Central memory CD8-positive, alpha-beta T cell (primary cell): ENCODE data around the gene KIAA1671.

ENCODE experiments used
- ATAC-seq: fragments of 150-1000 bp; cut with Tn5 transposase; replicated peaks from 2 replicates; pipeline ENCODE4 v1.10.0; 2022; ENCODE audit warnings: mild to moderate bottlenecking, moderate FRiP score, moderate number of reproducible peaks; ENCODE audit not compliant: poor library complexity, severe bottlenecking; ENCODE audit errors: extremely low read depth
- DNase-seq, 2 donors: peaks; one replicate each; pipeline ENCODE4 v3.0.0; 2021; ENCODE audit warnings: low spot score in 2 of 2
- H3K27ac Mint-ChIP-seq: one replicate; pipeline ENCODE4 v1.8.0; 2022; ENCODE audit warnings: low read depth, mild to moderate bottlenecking, moderate library complexity, mixed read lengths
- H3K27me3 Mint-ChIP-seq: one replicate; pipeline ENCODE4 v1.8.0; 2022; ENCODE audit warnings: mixed read lengths
- H3K36me3 Mint-ChIP-seq: one replicate; pipeline ENCODE4 v1.8.0; 2022; ENCODE audit warnings: mild to moderate bottlenecking, moderate library complexity, mixed read lengths; ENCODE audit not compliant: insufficient read depth
- H3K4me1 Mint-ChIP-seq: one replicate; pipeline ENCODE4 v1.8.0; 2022; ENCODE audit warnings: mixed read lengths
- H3K4me3 Mint-ChIP-seq: one replicate; pipeline ENCODE4 v1.8.0; 2022; ENCODE audit warnings: mild to moderate bottlenecking, moderate library complexity, mixed read lengths
- H3K9me3 Mint-ChIP-seq: one replicate; pipeline ENCODE4 v1.8.0; 2022; ENCODE audit warnings: mixed read lengths

Gene KIAA1671

GRCh38 chr22:25077964-25078363 lies 125.4 kb downstream of the KIAA1671 start:
- Mint-ChIP-seq H3K4me3 (peak overlapping the region; percentile 32), H3K4me1 (peaks cover 75% of the 10 kb centered on the region)

GRCh38 chr22:25078591-25078990 lies 126.1 kb downstream of the KIAA1671 start:
- no peak for DNase-seq
- no peak overlapping the region for H3K27ac Mint-ChIP-seq
- no peaks in the 10 kb centered on the region for H3K9me3 Mint-ChIP-seq
- ATAC-seq = no peak
- H3K27me3 Mint-ChIP-seq = no peaks in the 10 kb centered on the region
- H3K4me1 Mint-ChIP-seq = peaks cover 74% of the 10 kb centered on the region
- peaks cover 6% of the 10 kb centered on the region for H3K36me3 Mint-ChIP-seq
- no peak overlapping the region for H3K4me3 Mint-ChIP-seq

More at GRCh38 chr22:25077964-25078363, 125.4 kb downstream of the KIAA1671 start:
- Mint-ChIP-seq H3K27ac (peak overlapping the region; percentile 96), H3K36me3 (peaks cover 9% of the 10 kb centered on the region), H3K9me3 (no peaks in the 10 kb centered on the region), H3K27me3 (no peaks in the 10 kb centered on the region)
- no peak for DNase-seq
- ATAC-seq = no peak

GRCh38 chr22:25080855-25081254 lies 128.3 kb downstream of the KIAA1671 start:
- DNase-seq (no peak), ATAC-seq (no peak)
- Mint-ChIP-seq H3K27me3 (no peaks in the 10 kb centered on the region), H3K9me3 (no peaks in the 10 kb centered on the region), H3K27ac (no peak overlapping the region), H3K4me3 (no peak overlapping the region), H3K4me1 (peaks cover 62% of the 10 kb centered on the region), H3K36me3 (peaks cover 6% of the 10 kb centered on the region)

GRCh38 chr22:25081409-25081824 lies 128.9 kb downstream of the KIAA1671 start:
- no peaks in the 10 kb centered on the region for H3K9me3 Mint-ChIP-seq

GRCh38 chr22:25082096-25082495 lies 129.6 kb downstream of the KIAA1671 start:
- no peak overlapping the region for H3K27ac Mint-ChIP-seq
- no peak overlapping the region for H3K4me3 Mint-ChIP-seq
- peaks cover 57% of the 10 kb centered on the region for H3K4me1 Mint-ChIP-seq
- no peaks in the 10 kb centered on the region for H3K9me3 Mint-ChIP-seq
- H3K36me3 Mint-ChIP-seq = peaks cover 3% of the 10 kb centered on the region
- no peak for DNase-seq
- H3K27me3 Mint-ChIP-seq = no peaks in the 10 kb centered on the region
- no peak for ATAC-seq

More at GRCh38 chr22:25081409-25081824, 128.9 kb downstream of the KIAA1671 start:
- Mint-ChIP-seq H3K27ac (peak overlapping the region; percentile 81), H3K27me3 (no peaks in the 10 kb centered on the region), H3K36me3 (peaks cover 6% of the 10 kb centered on the region), H3K4me1 (peaks cover 62% of the 10 kb centered on the region), H3K4me3 (peak overlapping the region; percentile 8)
- ATAC-seq = peak; percentile 53
- peak; percentile 29 to 36 for DNase-seq

- ATAC-seq (no peak), DNase-seq (no peak)
- Mint-ChIP-seq H3K27ac (no peak overlapping the region), H3K4me1 (peaks cover 47% of the 10 kb centered on the region), H3K9me3 (no peaks in the 10 kb centered on the region), H3K4me3 (no peak overlapping the region), H3K36me3 (peaks cover 3% of the 10 kb centered on the region), H3K27me3 (no peaks in the 10 kb centered on the region)
Measured at GRCh38 chr22:25083056-25083806, 130.7 kb downstream of the KIAA1671 start.

- Mint-ChIP-seq H3K4me3 (no peak overlapping the region), H3K27me3 (no peaks in the 10 kb centered on the region), H3K9me3 (no peaks in the 10 kb centered on the region), H3K27ac (no peak overlapping the region), H3K36me3 (peaks cover 5% of the 10 kb centered on the region), H3K4me1 (peaks cover 47% of the 10 kb centered on the region)
- ATAC-seq = no peak
- no peak for DNase-seq
Measured at GRCh38 chr22:25083807-25084200, 131.3 kb downstream of the KIAA1671 start.

GRCh38 chr22:25084405-25085107 lies 132.0 kb downstream of the KIAA1671 start:
- Mint-ChIP-seq H3K9me3 (no peaks in the 10 kb centered on the region), H3K4me1 (peaks cover 42% of the 10 kb centered on the region), H3K27ac (no peak overlapping the region), H3K27me3 (no peaks in the 10 kb centered on the region), H3K4me3 (no peak overlapping the region), H3K36me3 (peaks cover 5% of the 10 kb centered on the region)
- DNase-seq (no peak), ATAC-seq (no peak)

GRCh38 chr22:25085156-25085555 lies 132.6 kb downstream of the KIAA1671 start:
- Mint-ChIP-seq H3K27me3 (no peaks in the 10 kb centered on the region), H3K27ac (no peak overlapping the region), H3K4me3 (no peak overlapping the region), H3K36me3 (peaks cover 4% of the 10 kb centered on the region), H3K9me3 (no peaks in the 10 kb centered on the region), H3K4me1 (peaks cover 42% of the 10 kb centered on the region)
- ATAC-seq = no peak
- DNase-seq = no peak

GRCh38 chr22:25085930-25086901 lies 133.7 kb downstream of the KIAA1671 start:
- Mint-ChIP-seq H3K27me3 (no peaks in the 10 kb centered on the region), H3K9me3 (no peaks in the 10 kb centered on the region), H3K27ac (peak overlapping the region; percentile 8), H3K36me3 (peaks cover 4% of the 10 kb centered on the region), H3K4me3 (no peak overlapping the region), H3K4me1 (peaks cover 47% of the 10 kb centered on the region)
- no peak for ATAC-seq
- DNase-seq = no peak

GRCh38 chr22:25086902-25087282 lies 134.4 kb downstream of the KIAA1671 start:
- H3K9me3 Mint-ChIP-seq = no peaks in the 10 kb centered on the region
- DNase-seq = no peak
- H3K4me3 Mint-ChIP-seq = no peak overlapping the region
- peaks cover 6% of the 10 kb centered on the region for H3K36me3 Mint-ChIP-seq
- H3K27ac Mint-ChIP-seq = peak overlapping the region; percentile 8
- peaks cover 46% of the 10 kb centered on the region for H3K4me1 Mint-ChIP-seq
- no peaks in the 10 kb centered on the region for H3K27me3 Mint-ChIP-seq
- no peak for ATAC-seq

GRCh38 chr22:25090225-25090890 lies 137.8 kb downstream of the KIAA1671 start:
- no peak overlapping the region for H3K4me3 Mint-ChIP-seq
- ATAC-seq = no peak
- H3K36me3 Mint-ChIP-seq = peaks cover 11% of the 10 kb centered on the region
- no peak overlapping the region for H3K27ac Mint-ChIP-seq
- DNase-seq = no peak
- H3K4me1 Mint-ChIP-seq = peaks cover 53% of the 10 kb centered on the region
- no peaks in the 10 kb centered on the region for H3K27me3 Mint-ChIP-seq
- no peaks in the 10 kb centered on the region for H3K9me3 Mint-ChIP-seq
